Progenitor cell of endocrine pancreas (in vitro differentiated cells): Measurements from ENCODE around the gene DSC2. TPM values are rescaled to one million over a fixed set of nuclear protein-coding genes. Genes with fewer than 3 reads are reported as not detected.

Experiments
- DNase-seq: peaks from one replicate; pipeline ENCODE4 v3.0.0; 2021; ENCODE audit warnings: low spot score; ENCODE audit not compliant: unreplicated experiment
- H3K27ac Mint-ChIP-seq: 2 replicates; pipeline ENCODE4 v1.8.0; 2021; ENCODE audit warnings: mild to moderate bottlenecking, moderate library complexity, mixed read lengths
- H3K27me3 Mint-ChIP-seq: 2 replicates; pipeline ENCODE4 v1.8.0; 2021; ENCODE audit warnings: mixed read lengths
- H3K36me3 Mint-ChIP-seq: 2 replicates; pipeline ENCODE4 v1.8.0; 2022; ENCODE audit warnings: mixed read lengths; ENCODE audit not compliant: insufficient read depth
- H3K4me1 Mint-ChIP-seq: 2 replicates; pipeline ENCODE4 v1.8.0; 2021; ENCODE audit warnings: low read depth, mixed read lengths
- H3K4me3 Mint-ChIP-seq: 2 replicates; pipeline ENCODE4 v1.8.0; 2021; ENCODE audit warnings: low read depth, mild to moderate bottlenecking, moderate library complexity, mixed read lengths
- H3K9me3 Mint-ChIP-seq: 2 replicates; pipeline ENCODE4 v1.8.0; 2021; ENCODE audit warnings: low read depth, mixed read lengths
- CTCF ChIP-seq: fragments of 200-600 bp; sonication (generic); IDR thresholded peaks from one replicate; pipeline ENCODE4 v1.5.0; 2021; ENCODE audit warnings: antibody characterized with exemption, mild to moderate bottlenecking; ENCODE audit not compliant: unreplicated experiment
- long read RNA-seq: library from polyadenylated mRNA; unstranded; transcript quantifications from one replicate; pipeline ENCODE4 v2.0.0, GENCODE V29; 2020
- total RNA-seq: library from RNA; stranded (reverse); gene quantifications from 2 replicates; pipeline ENCODE4 v1.2.1, GENCODE V29; 2021

Gene DSC2
- total RNA-seq, result 94.1 and 96.9 TPM in 2 replicates
- long read RNA-seq, full-length matches to known transcripts, result 15 of 82 reads
- long read RNA-seq, partial matches to known transcripts, result 49 of 82 reads
- long read RNA-seq, other reads (novel, unspliced or antisense), result 18 of 82 reads

GRCh38 chr18:31102025-31102684 lies at the start of gene DSC2:
Gene DSC2 (minus strand): TSS chr18:31102421. CDS start chr18:31101971, 450 bp downstream.
- Mint-ChIP-seq H3K4me3 (peak within 1 kb of the TSS; percentile 82), H3K9me3 (no peaks in the 10 kb centered on the region), H3K4me1 (peaks cover 33% of the 10 kb centered on the region), H3K27me3 (no peaks in the 10 kb centered on the region), H3K36me3 (peaks cover 2% of the 10 kb centered on the region), H3K27ac (peak within 1 kb of the TSS; percentile 99)
- TF ChIP-seq CTCF, result no peak
- DNase-seq, result peak; percentile 68

- H3K36me3 Mint-ChIP-seq, result no peaks in the 10 kb centered on the region
Measured at GRCh38 chr18:31149351-31149750, 47.1 kb upstream of the DSC2 start.

GRCh38 chr18:31148600-31148999 lies 46.4 kb upstream of the DSC2 start:
- H3K27ac Mint-ChIP-seq, result no peak overlapping the region
- H3K4me3 Mint-ChIP-seq, result no peak overlapping the region
- H3K36me3 Mint-ChIP-seq, result no peaks in the 10 kb centered on the region
- DNase-seq, result no peak
- H3K4me1 Mint-ChIP-seq, result no peaks in the 10 kb centered on the region
- H3K9me3 Mint-ChIP-seq, result peaks cover 6% of the 10 kb centered on the region
- TF ChIP-seq CTCF, result no peak
- no peaks in the 10 kb centered on the region for H3K27me3 Mint-ChIP-seq

More at GRCh38 chr18:31149351-31149750, 47.1 kb upstream of the DSC2 start:
- Mint-ChIP-seq H3K4me3 (no peak overlapping the region), H3K27ac (no peak overlapping the region), H3K4me1 (no peaks in the 10 kb centered on the region), H3K27me3 (no peaks in the 10 kb centered on the region), H3K9me3 (peaks cover 6% of the 10 kb centered on the region)
- no peak for DNase-seq
- TF ChIP-seq CTCF, result no peak

- H3K4me1 Mint-ChIP-seq, result peaks cover 2% of the 10 kb centered on the region
- no peak overlapping the region for H3K27ac Mint-ChIP-seq
- no peak for TF ChIP-seq CTCF
- DNase-seq, result no peak
- H3K4me3 Mint-ChIP-seq, result no peak overlapping the region
- no peaks in the 10 kb centered on the region for H3K36me3 Mint-ChIP-seq
- H3K27me3 Mint-ChIP-seq, result no peaks in the 10 kb centered on the region
- H3K9me3 Mint-ChIP-seq, result peaks cover 6% of the 10 kb centered on the region
Measured at GRCh38 chr18:31146809-31147208, 44.6 kb upstream of the DSC2 start.

- Mint-ChIP-seq H3K27me3 (no peaks in the 10 kb centered on the region), H3K36me3 (no peaks in the 10 kb centered on the region), H3K4me3 (no peak overlapping the region), H3K9me3 (peaks cover 6% of the 10 kb centered on the region), H3K27ac (no peak overlapping the region), H3K4me1 (peaks cover 4% of the 10 kb centered on the region)
- DNase-seq, result no peak
- TF ChIP-seq CTCF, result no peak
Measured at GRCh38 chr18:31143025-31143424, 40.8 kb upstream of the DSC2 start.
